SK-N-SH (cell line): Measurements from ENCODE around the gene MMAB. TPM values are rescaled to one million over a fixed set of nuclear protein-coding genes. Genes with fewer than 3 reads are reported as not detected.

ENCODE experiments used
- CTCF ChIA-PET: fragments of 300-600, 350-600 bp; formaldehyde crosslinking; extraction: SDS; loops from one replicate; lab custom pipeline; 2021; lab: Yijun Ruan, JAX
- POLR2A ChIA-PET: fragments of 350-600 bp; sonication (Branson Sonifier 250); formaldehyde crosslinking; extraction: SDS; loops from one replicate; lab custom pipeline; 2020; ENCODE audit warnings: antibody characterized with exemption, inconsistent platforms; lab: Yijun Ruan, JAX
- DNase-seq: peaks from one replicate; pipeline ENCODE4 v3.0.0; 2012
- H2AFZ ChIP-seq: fragments of 200-600 bp; sonication (generic); 2 replicates; pipeline ENCODE4 v1.8.1; 2016; ENCODE audit warnings: antibody characterized with exemption, mild to moderate bottlenecking, low read depth
- H3F3A ChIP-seq: fragments of 200-600 bp; sonication (generic); replicated peaks from 2 replicates; pipeline ENCODE3; 2016; ENCODE audit warnings: antibody characterized with exemption, mild to moderate bottlenecking; ENCODE audit not compliant: insufficient read depth
- H3K27ac ChIP-seq, 2 experiments: fragments of 200-500 bp in 1 of 2; fragments of 200-600 bp in 1 of 2; sonication (Bioruptor generic) in 1 of 2; sonication (generic), shearing (Covaris generic) in 1 of 2; 2 replicates each; pipeline versions ENCODE4 v1.5.1 to v1.6.1; 2014 to 2016; ENCODE audit warnings: low read depth in 2 of 2, inconsistent platforms in 1 of 2, low read length in 1 of 2, mild to moderate bottlenecking in 1 of 2, mixed read lengths in 1 of 2
- H3K27me3 ChIP-seq: fragments of 200-600 bp; sonication (generic), shearing (Covaris generic); 2 replicates; pipeline ENCODE4 v1.6.1; 2016; ENCODE audit warnings: mixed run types; ENCODE audit not compliant: insufficient read depth
- H3K36me3 ChIP-seq, 2 experiments: fragments of 200-500 bp in 1 of 2; fragments of 200-600 bp in 1 of 2; sonication (Bioruptor generic) in 1 of 2; sonication (generic) in 1 of 2; replicated peaks in 1 of 2; 2 replicates each; pipeline versions ENCODE3 to v1.5.1; 2014 to 2016; ENCODE audit warnings: low read length in 1 of 2, mild to moderate bottlenecking in 1 of 2; ENCODE audit not compliant: insufficient read depth in 2 of 2, control insufficient read depth in 1 of 2
- H3K4me1 ChIP-seq, 2 experiments: fragments of 200-500 bp in 1 of 2; fragments of 200-600 bp in 1 of 2; sonication (Bioruptor generic) in 1 of 2; sonication (generic), shearing (Covaris generic) in 1 of 2; 2 replicates each; pipeline versions ENCODE4 v1.5.1 to v1.6.1; 2014 to 2016; ENCODE audit warnings: low read depth in 1 of 2, low read length in 1 of 2, mixed run types in 1 of 2; ENCODE audit not compliant: insufficient read depth in 2 of 2, control insufficient read depth in 1 of 2
- H3K4me2 ChIP-seq: fragments of 200-600 bp; sonication (generic), shearing (Covaris generic); 2 replicates; pipeline ENCODE4 v1.6.1; 2017; ENCODE audit warnings: mixed run types
- H3K4me3 ChIP-seq, 2 experiments: fragments of 200-500 bp in 1 of 2; fragments of 200-600 bp in 1 of 2; sonication (Bioruptor generic) in 1 of 2; sonication (generic), shearing (Covaris generic) in 1 of 2; 2 replicates each; pipeline versions ENCODE4 v1.5.1 to v1.8.1; 2014 to 2016; ENCODE audit warnings: low read depth in 2 of 2, inconsistent platforms in 1 of 2, low read length in 1 of 2, mild to moderate bottlenecking in 1 of 2, mixed read lengths in 1 of 2, moderate library complexity in 1 of 2
- H3K79me2 ChIP-seq: fragments of 200-600 bp; sonication (generic); 2 replicates; pipeline ENCODE4 v1.8.1; 2017; ENCODE audit warnings: mild to moderate bottlenecking; ENCODE audit not compliant: insufficient read depth
- H3K9ac ChIP-seq: fragments of 200-600 bp; sonication (generic); 2 replicates; pipeline ENCODE4 v1.6.1; 2017; ENCODE audit warnings: mixed run types
- H3K9me2 ChIP-seq: fragments of 200-600 bp; sonication (generic); 2 replicates; pipeline ENCODE4 v1.6.1; 2017; ENCODE audit warnings: mixed run types
- H3K9me3 ChIP-seq: fragments of 200-600 bp; sonication (generic); 2 replicates; pipeline ENCODE4 v1.6.1; 2017; ENCODE audit warnings: mixed run types, mild to moderate bottlenecking, moderate library complexity
- H4K20me1 ChIP-seq: fragments of 200-600 bp; sonication (generic); 2 replicates; pipeline ENCODE4 v1.6.1; 2017; ENCODE audit warnings: mild to moderate bottlenecking, mixed run types; ENCODE audit not compliant: insufficient read depth
- CHD2 ChIP-seq: fragments of 150-350 bp; IDR thresholded peaks from 2 replicates; pipeline ENCODE4 v1.6.1; 2018; ENCODE audit warnings: low read length; ENCODE audit not compliant: partially characterized antibody
- ELF1 ChIP-seq: IDR thresholded peaks from 2 replicates; pipeline ENCODE4 v1.4.0; 2012
- EP300 ChIP-seq, 2 experiments: IDR thresholded peaks; 2 replicates each; pipeline versions ENCODE4 v1.4.0 to v1.6.1; 2012; ENCODE audit warnings: borderline replicate concordance in 1 of 2, low read depth in 1 of 2, low read length in 1 of 2
- FOXJ3 ChIP-seq: sonication (generic); formaldehyde crosslinking; IDR thresholded peaks from 2 replicates; pipeline ENCODE4 v1.5.1; 2020; ENCODE audit warnings: mild to moderate bottlenecking, missing genetic modification reagents
- FOXM1 ChIP-seq: IDR thresholded peaks from 2 replicates; pipeline ENCODE4 v1.4.0; 2012; ENCODE audit warnings: low read depth, mild to moderate bottlenecking
- GABPA ChIP-seq: IDR thresholded peaks from 2 replicates; pipeline ENCODE4 v1.4.0; 2012; ENCODE audit warnings: low read depth, mild to moderate bottlenecking
- GATA2 ChIP-seq: sonication (generic); formaldehyde crosslinking; IDR thresholded peaks from 2 replicates; pipeline ENCODE4 v1.5.0; 2020; ENCODE audit warnings: mild to moderate bottlenecking, missing genetic modification reagents
- JUND ChIP-seq: IDR thresholded peaks from 2 replicates; pipeline ENCODE4 v1.4.0; 2012
- MEF2A ChIP-seq: IDR thresholded peaks from 2 replicates; pipeline ENCODE4 v1.4.0; 2012; ENCODE audit warnings: low read depth, borderline replicate concordance
- NRF1 ChIP-seq: IDR thresholded peaks from 2 replicates; pipeline ENCODE4 v1.6.1; 2012; ENCODE audit warnings: low read depth, mild to moderate bottlenecking, low read length
- PBX3 ChIP-seq: IDR thresholded peaks from 2 replicates; pipeline ENCODE4; 2012
- RAD21 ChIP-seq: IDR thresholded peaks from 2 replicates; pipeline ENCODE4 v1.6.1; 2012; ENCODE audit warnings: mild to moderate bottlenecking, low read length
- RCOR1 ChIP-seq: fragments of 150-350 bp; IDR thresholded peaks from 2 replicates; pipeline ENCODE4 v1.6.1; 2017; ENCODE audit warnings: antibody characterized with exemption, low read length
- REST ChIP-seq: IDR thresholded peaks from 2 replicates; pipeline ENCODE4 v1.6.1; 2012; ENCODE audit warnings: mild to moderate bottlenecking, low read depth, low read length, moderate library complexity
- RXRA ChIP-seq: IDR thresholded peaks from 2 replicates; pipeline ENCODE4 v1.4.0; 2012; ENCODE audit warnings: low read depth, mild to moderate bottlenecking, borderline replicate concordance
- SIN3A ChIP-seq: IDR thresholded peaks from 2 replicates; pipeline ENCODE4 v1.6.1; 2012; ENCODE audit warnings: low read depth, mild to moderate bottlenecking, low read length, moderate library complexity, borderline replicate concordance
- SMC3 ChIP-seq: IDR thresholded peaks from 2 replicates; pipeline ENCODE4 v1.6.1; 2012; ENCODE audit warnings: low read depth, low read length, improper control_type of control experiment
- TAF1 ChIP-seq: IDR thresholded peaks from 2 replicates; pipeline ENCODE4 v1.6.1; 2012; ENCODE audit warnings: low read depth, mild to moderate bottlenecking, low read length, moderate library complexity, borderline replicate concordance
- USF1 ChIP-seq: IDR thresholded peaks from 2 replicates; pipeline ENCODE4 v1.4.0; 2012; ENCODE audit warnings: low read depth, borderline replicate concordance
- whole genome bisulfite sequencing: methylation state at CpG from one replicate; pipeline ENCODE4 v1.1.6; 2017; ENCODE audit warnings: low lambda C conversion rate; 5-methylcytosine and 5-hydroxymethylcytosine counted together
- polyA plus RNA-seq, 3 experiments: library from polyadenylated mRNA; depleted of rRNA; stranded (reverse); fragments of >200 nt; gene quantifications; 2 replicates each; pipeline ENCODE4 v1.2.3, GENCODE V29; 2012

The MMAB gene
- polyA plus RNA-seq, 1 of the 3 experiments (the other 2 are of a cell fraction), result 15.9 TPM

GRCh38 chr12:109618082-109618481 lies 44.8 kb upstream of the MMAB start:
- H3K4me1 ChIP-seq, result peaks cover 0 to 66% of the 10 kb centered on the region in 2 experiments; a peak in 3 of 4 replicates
- H3K9me2 ChIP-seq, result no peaks in the 10 kb centered on the region
- POLR2A ChIA-PET, result interaction anchor here (0.7 to 1.0 kb wide), 3 partner anchors 13 to 36 kb away, joined by 3 to 4 read pairs (median 4); no protein-coding TSS in a partner anchor
- CTCF ChIA-PET, result interaction anchor here (0.8 to 5.2 kb wide), 5 partner anchors 20 to 227 kb away, joined by 3 to 33 read pairs (median 4); no protein-coding TSS in a partner anchor
- H3K9ac ChIP-seq, result no peak overlapping the region
- H3K36me3 ChIP-seq, result no peaks in the 10 kb centered on the region
- peak overlapping the region in 1 of 2 experiments; percentile 77; a peak in 2 of 4 replicates for H3K27ac ChIP-seq
- no peaks in the 10 kb centered on the region for H3F3A ChIP-seq
- H3K4me3 ChIP-seq, result no peak overlapping the region
- no peak overlapping the region for H2AFZ ChIP-seq
- H4K20me1 ChIP-seq, result no peaks in the 10 kb centered on the region
- H3K9me3 ChIP-seq, result no peaks in the 10 kb centered on the region
- no peak overlapping the region for H3K4me2 ChIP-seq
- WGBS, result 36% methylated on average over 5 of the region's 5 CpGs
- TF ChIP-seq CHD2 (peak; percentile 36), EP300 (IDR thresholded peaks at IDR 0.05; ENCODE audit: borderline replicate concordance in 1 of 2, low read depth in 1 of 2, low read length in 1 of 2) (peak in 1 of 2 experiments; percentile 77; a peak in 2 of 4 replicates), JUND (no peak), RCOR1 (peak; percentile 13; the same call in 1 of the 2 replicates), USF1 (no peak), GATA2 (CRISPR knock-in tag) (peak; percentile 24; the same call in 1 of the 2 replicates), FOXJ3 (CRISPR knock-in tag) (0 out of 2 replicates have a peak, but pooled peaks have one; percentile 42), PBX3 (no peak)
- TF ChIP-seq, all 33 proteins: peak for 5
- peak; percentile 58 for DNase-seq
- Histone ChIP-seq H3K27me3 (peaks cover 23% of the 10 kb centered on the region; the same call in 1 of the 2 replicates), H3K79me2 (no peaks in the 10 kb centered on the region)

GRCh38 chr12:109617491-109617890 lies 44.2 kb upstream of the MMAB start:
- no peak for DNase-seq
- Histone ChIP-seq H3K9me3 (no peaks in the 10 kb centered on the region), H3K27ac (peak overlapping the region in 1 of 2 experiments; percentile 77; a peak in 2 of 4 replicates), H3K9ac (no peak overlapping the region), H3K27me3 (peaks cover 20% of the 10 kb centered on the region; the same call in 1 of the 2 replicates), H2AFZ (no peak overlapping the region), H3K4me2 (no peak overlapping the region), H4K20me1 (no peaks in the 10 kb centered on the region), H3F3A (no peaks in the 10 kb centered on the region), H3K36me3 (no peaks in the 10 kb centered on the region), H3K4me1 (peaks cover 0 to 67% of the 10 kb centered on the region in 2 experiments; a peak in 3 of 4 replicates), H3K79me2 (no peaks in the 10 kb centered on the region), H3K4me3 (no peak overlapping the region), H3K9me2 (no peaks in the 10 kb centered on the region)
- ChIA-PET POLR2A (interaction anchor here (1.0 kb wide), 1 partner anchor 20 kb away, joined by 3 read pairs; no protein-coding TSS in a partner anchor), CTCF (interaction anchor here (1.1 to 2.0 kb wide), 4 partner anchors 19 to 228 kb away, joined by 3 to 14 read pairs (median 6); no protein-coding TSS in a partner anchor)
- 50% methylated on average over 6 of the region's 10 CpGs for WGBS
- TF ChIP-seq FOXM1 (no peak), EP300 (IDR thresholded peaks at IDR 0.05; ENCODE audit: borderline replicate concordance in 1 of 2, low read depth in 1 of 2, low read length in 1 of 2) (no peak), RAD21 (no peak), MEF2A (no peak), JUND (no peak), ELF1 (no peak), REST (no peak), SIN3A (no peak), RXRA (no peak), PBX3 (no peak), NRF1 (no peak), TAF1 (no peak), SMC3 (no peak), USF1 (no peak), GABPA (no peak)
